Aorta (tissue), 5 donors: ENCODE measurements around the gene ANO6. TPM values are rescaled to one million over a fixed set of nuclear protein-coding genes. Genes with fewer than 3 reads are reported as not detected.

Experiments
- ATAC-seq: fragments of 200-7000 bp; cut with Tn5 transposase; one replicate; pipeline ENCODE4 v1.9.1; 2022; ENCODE audit warnings: moderate library complexity; ENCODE audit not compliant: low FRiP score
- DNase-seq, 2 donors: peaks; one replicate each; pipeline ENCODE4 v3.0.0-alpha.2; 2020
- H3K27ac ChIP-seq, 2 donors: one replicate each; pipeline ENCODE4 v1.5.1; 2013; ENCODE audit warnings: low read length in 2 of 2, mild to moderate bottlenecking in 2 of 2, moderate library complexity in 2 of 2, control low read depth in 1 of 2, inconsistent platforms in 1 of 2, low read depth in 1 of 2
- H3K27me3 ChIP-seq, 2 donors: one replicate each; pipeline ENCODE4 v1.6.1; 2013; ENCODE audit warnings: control low read depth in 1 of 2, low read length in 1 of 2, mild to moderate bottlenecking in 1 of 2, moderate library complexity in 1 of 2; ENCODE audit not compliant: insufficient read depth in 2 of 2, control insufficient read depth in 1 of 2
- H3K36me3 ChIP-seq, 2 donors: one replicate each; pipeline ENCODE4 v1.6.1; 2013; ENCODE audit warnings: control low read depth in 1 of 2, low read length in 1 of 2, mild to moderate bottlenecking in 1 of 2; ENCODE audit not compliant: insufficient read depth in 2 of 2, control insufficient read depth in 1 of 2
- H3K4me1 ChIP-seq, 2 donors: one replicate each; pipeline ENCODE4 v1.6.1; 2013; ENCODE audit warnings: low read length in 2 of 2, control low read depth in 1 of 2, mild to moderate bottlenecking in 1 of 2, moderate library complexity in 1 of 2; ENCODE audit not compliant: insufficient read depth in 2 of 2, control insufficient read depth in 1 of 2
- H3K4me3 ChIP-seq, 2 donors: one replicate each; pipeline ENCODE4 v1.5.1; 2013; ENCODE audit warnings: low read length in 2 of 2, control low read depth in 1 of 2, mild to moderate bottlenecking in 1 of 2
- H3K9me3 ChIP-seq: one replicate; pipeline ENCODE4 v1.6.1; 2013; ENCODE audit warnings: mild to moderate bottlenecking, low read length; ENCODE audit not compliant: control insufficient read depth
- WGBS, 2 donors: extraction: QIAGEN DNeasy Blood & Tissue Kit; methylation state at CpG; one replicate each; pipeline ENCODE4 v1.1.7; 2013; 5-methylcytosine and 5-hydroxymethylcytosine counted together
- intact Hi-C, 2 donors: fragments of 100-400 bp; cut with DNase I; formaldehyde crosslinking; loops; one replicate each; pipeline versions ENCODE4 v1.14.2 to v1.15.0; 2022
- polyA plus RNA-seq, 2 donors: library from polyadenylated mRNA; stranded (reverse); fragments of 200-250 nt; gene quantifications; one replicate each; pipeline ENCODE4 v1.2.3, GENCODE V29; 2013
- total RNA-seq, 2 donors: library from RNA; stranded (reverse); fragmentation: NEBNext Ultra II Directional; extraction: Animal tissue kit (Norgen Biotek cat#: 25700); gene quantifications; one replicate each; pipeline ENCODE4 v1.2.1, GENCODE V29; 2021
- donor health status: healthy with polysubstance abuse.
- donor health status: Bipolar disorder and iron deficiency.
- donor health status: DM: no; HTN: no; CAD: no.
- donor health status: DM: no; HTN: no; CAD: no.
- donor health status: DM: yes; HTN: yes; CAD: no.

The ANO6 gene
- total and polyA plus RNA-seq, 4 donors: 16.0 to 129 (median 64.6) TPM

DNA sequence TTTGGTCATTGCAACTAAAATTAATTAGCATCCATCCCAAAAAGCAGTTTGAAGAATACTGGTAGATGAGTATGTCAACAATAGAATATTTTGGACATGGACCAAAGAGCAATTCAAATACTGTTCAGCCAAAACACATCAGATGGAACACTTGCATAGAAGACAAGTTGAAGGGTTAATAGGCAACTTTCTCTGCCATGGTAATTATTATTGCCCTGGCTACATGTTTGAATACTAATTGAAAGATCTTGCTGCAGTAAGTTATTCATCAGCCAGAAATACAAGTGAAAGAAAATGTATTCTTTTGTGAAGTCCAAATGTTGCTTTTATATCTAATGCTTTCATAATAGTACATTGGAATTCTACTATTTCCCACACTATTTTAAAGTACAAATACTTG is 10.1 kb downstream of the ANO6 start:
- H3K36me3 ChIP-seq: no peaks in the 10 kb centered on the region
- no peak overlapping the region for H3K4me3 ChIP-seq
- intact Hi-C loops: no loop called here
- no peak overlapping the region for H3K27ac ChIP-seq
- H3K9me3 ChIP-seq: no peaks in the 10 kb centered on the region
- DNase-seq: no peak
- no peak for ATAC-seq
- peaks cover 0 to 13% of the 10 kb centered on the region in 2 donors for H3K4me1 ChIP-seq
- H3K27me3 ChIP-seq: no peaks in the 10 kb centered on the region

DNA sequence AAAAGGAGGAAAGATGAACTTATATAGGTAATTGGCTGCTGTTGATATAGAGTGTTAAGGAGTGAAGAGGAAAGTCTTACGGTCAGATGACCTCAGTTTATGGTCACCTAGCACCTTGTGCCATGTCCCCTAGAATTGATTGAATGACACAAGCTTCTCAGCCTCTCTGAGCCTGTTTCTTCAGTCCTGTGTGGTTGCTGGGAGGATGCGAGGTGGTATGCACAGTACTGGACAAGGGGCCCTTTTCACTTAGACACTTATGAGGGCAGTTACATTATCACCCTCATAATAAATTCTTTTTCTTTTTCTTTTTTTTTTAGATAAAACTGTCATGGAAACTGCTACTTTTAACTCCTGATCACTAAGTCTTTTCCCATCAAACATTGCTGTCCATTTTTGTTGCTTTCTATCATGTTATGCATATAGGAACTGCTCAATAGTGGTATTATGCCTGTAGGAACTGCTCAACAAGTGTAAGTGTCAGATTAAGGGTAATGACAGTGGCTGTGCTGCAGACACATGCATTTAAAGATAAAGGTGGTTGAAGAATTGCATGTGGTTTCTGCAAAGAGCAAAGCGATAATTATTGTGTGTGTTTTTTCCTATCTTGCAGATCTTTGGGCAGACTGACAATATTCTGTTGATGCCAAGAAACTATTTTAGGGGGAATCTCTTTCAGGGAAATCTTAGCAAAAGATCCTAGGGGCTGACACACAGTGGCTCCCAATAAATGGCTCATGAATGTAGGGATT is 11.6 kb downstream of the ANO6 start:
- ATAC-seq (no peak), DNase-seq (no peak)
- H3K4me1 ChIP-seq: peaks cover 7 to 9% of the 10 kb centered on the region in 2 donors
- H3K36me3 ChIP-seq: no peaks in the 10 kb centered on the region
- intact Hi-C loops: no loop called here
- H3K9me3 ChIP-seq: no peaks in the 10 kb centered on the region
- 64 to 75% methylated on average over 3 of the region's 3 CpGs for WGBS, 2 donors
- H3K27me3 ChIP-seq: no peaks in the 10 kb centered on the region
- H3K4me3 ChIP-seq: no peak overlapping the region
- H3K27ac ChIP-seq: no peak overlapping the region

DNA sequence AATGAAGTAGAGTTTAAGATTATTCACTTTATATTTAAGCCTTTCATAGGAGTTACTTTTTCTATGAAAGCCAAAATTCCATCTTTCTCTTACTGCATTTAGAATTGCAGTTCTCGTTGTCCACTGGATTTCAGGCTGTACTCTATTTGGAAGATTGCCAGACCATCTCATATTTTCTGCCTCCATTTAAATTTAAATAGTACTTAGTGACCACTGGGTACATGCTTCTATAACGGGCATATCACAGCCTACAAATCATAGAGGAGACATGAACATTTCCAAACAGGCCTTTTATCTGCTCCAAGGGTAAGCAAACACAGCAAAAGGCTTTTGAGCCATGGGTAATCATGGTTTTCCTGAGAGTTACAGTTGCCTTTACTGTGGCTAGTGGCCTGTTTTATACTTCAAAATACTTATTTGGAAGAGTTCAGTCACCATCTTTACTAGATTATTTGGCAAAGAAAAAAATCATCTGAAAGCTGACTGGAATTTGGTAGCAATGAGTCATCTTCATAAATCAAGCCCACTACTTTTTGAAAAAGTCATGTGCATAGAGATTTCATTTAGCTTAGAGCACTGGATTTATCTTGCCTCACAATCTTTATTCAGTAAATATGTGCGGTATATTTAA is 15.7 kb downstream of the ANO6 start:
- Histone ChIP-seq H3K9me3 (no peaks in the 10 kb centered on the region), H3K4me3 (no peak overlapping the region), H3K36me3 (no peaks in the 10 kb centered on the region), H3K4me1 (peaks cover 12% of the 10 kb centered on the region in 2 donors), H3K27ac (peak overlapping the region; percentile 90 to 92), H3K27me3 (no peaks in the 10 kb centered on the region)
- WGBS, 2 donors: 8 to 9% methylated on average over 3 of the region's 3 CpGs
- ATAC-seq: no peak
- DNase-seq: no peak
- intact Hi-C loops: loop anchor here in 1 of 2 donors (5.0 kb wide), 1 partner anchor 41 kb away; no protein-coding TSS in a partner anchor

DNA sequence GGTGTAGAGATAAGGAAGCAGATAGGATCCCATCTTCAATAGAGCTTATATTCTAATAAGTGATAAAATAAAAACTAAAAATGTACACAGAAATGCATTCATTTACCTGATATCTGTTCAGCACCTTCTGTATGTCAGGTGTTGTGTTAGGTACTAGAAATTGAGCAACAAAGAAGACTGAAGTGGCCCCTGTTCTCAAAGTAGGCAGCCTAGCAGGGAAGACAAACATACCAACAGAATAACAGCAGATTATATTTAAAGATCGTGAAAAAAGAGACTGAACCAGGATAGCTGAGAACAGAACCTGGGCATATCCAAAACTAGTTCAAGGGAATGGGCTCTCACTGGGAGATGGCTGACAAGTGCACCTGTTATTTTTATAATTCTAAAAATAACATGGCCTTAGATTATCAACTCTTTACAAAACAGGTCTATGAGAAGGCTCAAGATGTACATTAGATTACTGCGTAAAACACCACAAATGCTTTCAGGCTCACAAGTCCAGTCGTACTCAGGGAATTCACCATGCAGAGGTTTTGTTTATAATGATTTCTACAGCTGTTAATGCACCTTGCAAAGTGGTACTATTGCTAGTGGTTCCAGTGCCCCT is 16.4 kb downstream of the ANO6 start:
- H3K4me3 ChIP-seq: no peak overlapping the region
- intact Hi-C loops: loop anchor here in 1 of 2 donors (5.0 kb wide), 1 partner anchor 40 kb away; no protein-coding TSS in a partner anchor
- 41 to 46% methylated on average over 3 of the region's 3 CpGs for WGBS, 2 donors
- ATAC-seq (no peak), DNase-seq (no peak)
- H3K27me3 ChIP-seq: no peaks in the 10 kb centered on the region
- H3K36me3 ChIP-seq: no peaks in the 10 kb centered on the region
- peaks cover 12% of the 10 kb centered on the region in 2 donors for H3K4me1 ChIP-seq
- peak overlapping the region; percentile 90 to 97 for H3K27ac ChIP-seq
- H3K9me3 ChIP-seq: no peaks in the 10 kb centered on the region

DNA sequence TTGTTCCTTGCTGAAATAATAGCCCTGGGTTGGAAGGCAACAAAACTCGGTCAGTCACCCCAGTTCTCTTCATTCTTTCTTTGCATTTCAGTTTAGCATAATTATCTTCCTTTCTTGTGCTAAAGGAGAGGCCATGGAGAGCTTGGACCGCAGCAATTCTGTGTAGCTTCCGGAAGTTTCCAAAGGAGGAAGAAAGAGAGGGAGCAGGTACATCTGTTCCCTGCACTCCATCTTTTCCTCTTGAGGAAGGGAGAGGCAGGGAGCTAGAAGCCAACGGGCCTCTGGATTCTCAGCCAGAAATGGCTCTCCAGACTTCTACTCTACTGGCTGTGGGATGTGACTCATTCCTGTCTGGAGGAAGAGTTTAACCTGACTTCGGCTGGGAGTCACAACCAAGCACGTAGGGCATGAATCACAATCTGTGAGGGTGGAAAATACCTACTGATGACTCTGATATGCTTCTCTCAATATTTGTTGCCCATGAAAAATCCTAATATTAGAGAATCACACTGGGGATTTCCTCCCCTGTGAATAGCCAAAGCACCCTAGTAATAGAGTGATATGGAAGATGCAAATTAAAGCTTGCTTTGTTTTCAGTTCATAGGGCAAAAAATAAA is 17.0 kb downstream of the ANO6 start:
- intact Hi-C loops: loop anchor here in 1 of 2 donors (5.0 kb wide), 1 partner anchor 39 kb away; no protein-coding TSS in a partner anchor
- Histone ChIP-seq H3K4me3 (no peak overlapping the region), H3K27me3 (no peaks in the 10 kb centered on the region), H3K4me1 (peaks cover 12% of the 10 kb centered on the region in 2 donors), H3K36me3 (no peaks in the 10 kb centered on the region), H3K27ac (peak overlapping the region; percentile 90 to 97), H3K9me3 (no peaks in the 10 kb centered on the region)
- peak; percentile 87 for ATAC-seq
- WGBS, 2 donors: 13 to 21% methylated on average over 6 of the region's 6 CpGs
- DNase-seq: peak in 1 of 2 donors; percentile 81

DNA sequence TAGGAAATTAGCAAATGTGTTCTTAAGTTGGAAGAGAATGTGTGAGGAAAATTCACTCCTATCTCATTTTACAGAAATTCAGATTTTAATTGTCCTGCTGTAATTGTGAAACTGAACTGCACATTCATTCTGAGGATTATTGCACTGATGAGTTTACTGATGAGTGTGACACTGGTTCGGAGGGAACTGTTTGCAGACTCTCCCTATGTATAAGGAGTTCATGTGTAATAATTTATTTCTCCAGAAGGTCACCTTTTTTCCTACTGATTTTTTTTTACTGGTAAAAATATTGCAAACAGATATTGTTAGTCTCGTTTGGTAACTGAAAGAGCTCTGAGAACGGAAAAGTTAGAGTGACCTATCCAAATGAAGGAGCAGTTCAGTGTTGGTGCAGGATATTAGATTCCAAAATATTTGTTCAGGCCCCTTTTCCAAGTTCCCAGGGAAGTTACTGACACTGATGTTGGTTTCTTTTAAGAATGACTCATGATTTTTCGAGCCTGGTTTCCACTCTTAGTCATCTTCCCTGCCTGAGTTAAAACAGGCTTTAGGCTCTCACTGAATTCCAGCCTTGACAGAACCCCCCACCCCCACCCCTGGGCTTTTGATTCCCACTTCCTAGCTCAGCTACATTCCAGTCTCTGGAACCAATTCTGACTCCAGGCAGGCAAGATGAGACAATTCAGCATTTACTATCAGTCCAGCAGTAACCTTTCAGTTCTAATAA is 18.4 kb downstream of the ANO6 start:
- H3K9me3 ChIP-seq: no peaks in the 10 kb centered on the region
- DNase-seq (no peak), ATAC-seq (peak; percentile 89)
- H3K27ac ChIP-seq: peak overlapping the region; percentile 100
- WGBS, 2 donors: 3% methylated on average over 4 of the region's 4 CpGs
- peak overlapping the region; percentile 3 to 11 for H3K4me3 ChIP-seq
- intact Hi-C loops: loop anchor here (2.0 to 5.0 kb wide), 2 partner anchors 34 to 38 kb away; no protein-coding TSS in a partner anchor
- no peaks in the 10 kb centered on the region for H3K27me3 ChIP-seq
- H3K36me3 ChIP-seq: no peaks in the 10 kb centered on the region
- peaks cover 10 to 12% of the 10 kb centered on the region in 2 donors for H3K4me1 ChIP-seq

DNA sequence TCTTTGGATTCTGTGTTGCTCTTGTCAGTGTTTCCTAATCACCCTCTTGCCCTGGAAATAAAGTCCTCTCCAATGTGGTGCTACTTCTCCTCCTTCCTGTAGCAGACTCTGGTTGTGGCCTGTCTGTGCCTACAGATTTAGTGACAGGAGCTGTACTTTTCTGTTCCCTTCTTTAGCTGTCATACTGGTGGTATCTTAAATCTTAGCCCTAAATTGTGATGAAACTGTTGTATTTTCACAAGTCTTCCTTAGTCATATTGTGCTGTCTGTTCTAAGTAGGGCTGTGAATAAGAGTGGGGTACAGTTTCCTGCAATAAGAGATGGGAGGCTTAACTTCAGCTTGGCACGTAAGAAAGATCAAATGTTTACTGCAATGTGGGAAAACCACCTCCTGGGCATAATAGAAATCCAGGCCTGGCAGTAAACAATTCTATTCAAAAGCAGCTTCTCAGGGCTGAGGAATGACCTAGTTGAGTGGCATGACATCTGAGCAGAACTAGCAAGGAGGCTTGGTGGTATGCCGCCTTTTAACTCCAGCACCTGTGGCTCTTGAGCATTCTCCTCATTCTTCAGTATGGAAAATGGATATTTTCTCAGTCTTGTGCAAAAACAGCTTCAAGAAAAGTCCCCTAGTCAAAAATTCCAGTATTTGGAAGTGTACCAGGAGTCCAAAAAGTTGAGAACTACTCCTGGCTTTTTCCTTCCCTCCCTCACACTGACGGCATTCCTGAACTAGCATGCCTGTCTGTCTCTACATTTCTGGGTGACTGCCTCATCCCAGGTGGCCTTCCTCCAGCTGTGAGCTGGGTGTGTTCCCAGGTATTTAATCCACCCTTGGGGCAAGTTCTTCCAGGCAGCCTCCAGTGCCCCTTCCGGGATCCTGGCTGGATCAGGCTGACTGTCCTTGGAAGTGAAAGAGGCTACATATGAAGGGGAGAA is 19.5 kb downstream of the ANO6 start:
- intact Hi-C loops: loop anchor here in 1 of 2 donors (1.0 to 2.0 kb wide), 2 partner anchors 33 to 64 kb away; no protein-coding TSS in a partner anchor
- Histone ChIP-seq H3K27me3 (no peaks in the 10 kb centered on the region), H3K4me1 (peaks cover 10 to 12% of the 10 kb centered on the region in 2 donors), H3K36me3 (no peaks in the 10 kb centered on the region), H3K4me3 (no peak overlapping the region), H3K27ac (peak overlapping the region; percentile 100), H3K9me3 (no peaks in the 10 kb centered on the region)
- ATAC-seq (peak; percentile 17), DNase-seq (no peak)
- 7 to 8% methylated on average over 4 of the region's 4 CpGs for WGBS, 2 donors
